Measurements from ENCODE around the gene POLR3F. TPM values are rescaled to one million over a fixed set of nuclear protein-coding genes. Genes with fewer than 3 reads are reported as not detected.

Gene POLR3F
- total and polyA plus RNA-seq, 9 of the 15 experiments (the other 6 are each of a cell fraction or from before 2014, with no cell fraction given), result 7.0 to 15.0 (median 9.6) TPM

DNA sequence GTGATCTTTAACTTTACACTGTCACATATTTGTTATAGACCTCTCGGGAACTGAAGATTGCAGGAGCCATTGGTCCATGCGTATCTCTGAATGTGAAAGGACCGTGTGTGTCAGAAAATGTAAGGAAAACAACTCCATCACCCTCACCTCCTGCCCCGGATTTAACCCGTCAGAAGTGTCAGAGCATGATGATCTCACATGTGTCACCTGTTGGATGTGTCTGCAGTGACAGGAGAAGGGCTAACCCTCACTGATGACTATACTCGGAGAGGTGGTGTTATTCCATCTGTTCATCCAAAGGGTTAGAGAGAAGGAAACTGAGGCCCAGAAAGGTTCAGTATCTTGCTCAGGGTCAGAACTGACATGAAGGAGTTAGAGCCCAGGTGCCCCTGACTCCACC, 65.4 kb downstream of the POLR3F start (continued):
- TF ChIP-seq JUND (IDR thresholded peaks at IDR 0.05; ENCODE audit: borderline replicate concordance, low read depth, low read length), result no peak
- no peak for TF ChIP-seq JUND (tag; IDR thresholded peaks at IDR 0.05; ENCODE audit: borderline replicate concordance, low read depth, low read length)
- TF ChIP-seq RFX1 (IDR thresholded peaks at IDR 0.05), result no peak
- TF ChIP-seq SMARCB1 (IDR thresholded peaks at IDR 0.05; ENCODE audit: insufficient read length, low read depth), result no peak
- TF ChIP-seq ZNF780A (CRISPR knock-in tag; IDR thresholded peaks at IDR 0.05), result no peak
- TF ChIP-seq OTX1 (CRISPR knock-in tag; IDR thresholded peaks at IDR 0.05), result no peak

DNA sequence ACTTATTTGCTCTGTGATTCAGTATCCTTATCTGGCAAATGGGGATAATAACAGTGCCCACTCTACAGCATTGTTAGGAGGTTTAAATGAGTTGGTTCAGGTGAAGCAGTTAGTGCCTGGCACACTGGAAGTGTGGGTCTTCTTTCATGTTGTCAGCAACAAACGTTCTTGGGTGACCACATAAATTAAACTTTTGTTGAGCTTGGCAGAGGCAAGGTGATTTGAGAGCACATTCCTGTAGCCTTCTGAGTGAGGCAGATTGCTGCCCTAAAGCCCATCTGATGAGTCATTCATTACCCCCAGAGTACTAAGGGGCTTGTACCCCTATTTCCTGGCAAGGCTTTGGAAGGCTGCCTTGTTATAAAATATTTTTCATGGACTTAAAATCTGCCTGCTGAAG, 66.3 kb downstream of the POLR3F start:
- Histone ChIP-seq H3K4me3 (no peak overlapping the region), H4K20me1 (replicated peaks; ENCODE audit: control insufficient read depth, insufficient read depth, low read length) (no peaks in the 10 kb centered on the region), H3K9me1 (ENCODE audit: control insufficient read depth, insufficient read depth, low read length) (no peaks in the 10 kb centered on the region), H3K27me3 (ENCODE audit: control insufficient read depth in 2 of 2, insufficient read depth in 2 of 2, low read length in 2 of 2) (no peaks in the 10 kb centered on the region), H3K27ac (ENCODE audit: extremely low read depth, low read depth, low read length) (no peak overlapping the region), H3K79me2 (ENCODE audit: control insufficient read depth, insufficient read depth, low read length) (no peaks in the 10 kb centered on the region), H3K9me3 (replicated peaks; ENCODE audit: control insufficient read depth, insufficient read depth, low read depth, low read length) (no peaks in the 10 kb centered on the region), H3K4me2 (ENCODE audit: insufficient read depth, low read length) (no peak overlapping the region), H3K4me1 (replicated peaks in 1 of 2; ENCODE audit: control insufficient read depth in 2 of 2, insufficient read depth in 2 of 2, low read length in 2 of 2) (no peaks in the 10 kb centered on the region), H2AFZ (ENCODE audit: low read depth, low read length) (no peak overlapping the region), H3K36me3 (ENCODE audit: control insufficient read depth, insufficient read depth, low read length) (peaks cover 66% of the 10 kb centered on the region), H3K9ac (ENCODE audit: insufficient read depth in 1 of 2, low read depth in 2 of 2, low read length in 2 of 2) (no peak overlapping the region)
- 0% methylated on average over 1 of the region's 1 CpG for WGBS (ENCODE audit: insufficient coverage, low coverage, missing lambda C conversion rate)
- no TSS peak for BruUV-seq (replicated peaks)
- ChIA-PET CTCF (ENCODE audit: low intra/inter-chr PET ratio) (no interaction called here), POLR2A (no interaction called here)
- DNase-seq (ENCODE audit: extremely low read depth in 1 of 4, low spot score in 3 of 4), result no peak
- no peak for FAIRE-seq
- in situ Hi-C loops (cut with MboI) (no loop called here), intact Hi-C loops (cut with micrococcal nuclease) (no loop called here)
- ATAC-seq, result no peak
- no peak for TF ChIP-seq STAT5A (IDR thresholded peaks at IDR 0.05; ENCODE audit: borderline replicate concordance, low read length)
- TF ChIP-seq NFXL1 (CRISPR knock-in tag; IDR thresholded peaks at IDR 0.05), result no peak
- no peak for TF ChIP-seq ZBTB7A (IDR thresholded peaks at IDR 0.05; ENCODE audit: borderline replicate concordance, control insufficient read depth, low read depth, low read length)
- TF ChIP-seq MIER1 (IDR thresholded peaks at IDR 0.05; ENCODE audit: low read depth), result no peak
- TF ChIP-seq NR2C1 (IDR thresholded peaks at IDR 0.05), result no peak
- no peak for TF ChIP-seq NR2C1 (tag; IDR thresholded peaks at IDR 0.05)
- TF ChIP-seq GATA2 (CRISPR knock-in tag; IDR thresholded peaks at IDR 0.05), result no peak
- TF ChIP-seq, protein P1, sequence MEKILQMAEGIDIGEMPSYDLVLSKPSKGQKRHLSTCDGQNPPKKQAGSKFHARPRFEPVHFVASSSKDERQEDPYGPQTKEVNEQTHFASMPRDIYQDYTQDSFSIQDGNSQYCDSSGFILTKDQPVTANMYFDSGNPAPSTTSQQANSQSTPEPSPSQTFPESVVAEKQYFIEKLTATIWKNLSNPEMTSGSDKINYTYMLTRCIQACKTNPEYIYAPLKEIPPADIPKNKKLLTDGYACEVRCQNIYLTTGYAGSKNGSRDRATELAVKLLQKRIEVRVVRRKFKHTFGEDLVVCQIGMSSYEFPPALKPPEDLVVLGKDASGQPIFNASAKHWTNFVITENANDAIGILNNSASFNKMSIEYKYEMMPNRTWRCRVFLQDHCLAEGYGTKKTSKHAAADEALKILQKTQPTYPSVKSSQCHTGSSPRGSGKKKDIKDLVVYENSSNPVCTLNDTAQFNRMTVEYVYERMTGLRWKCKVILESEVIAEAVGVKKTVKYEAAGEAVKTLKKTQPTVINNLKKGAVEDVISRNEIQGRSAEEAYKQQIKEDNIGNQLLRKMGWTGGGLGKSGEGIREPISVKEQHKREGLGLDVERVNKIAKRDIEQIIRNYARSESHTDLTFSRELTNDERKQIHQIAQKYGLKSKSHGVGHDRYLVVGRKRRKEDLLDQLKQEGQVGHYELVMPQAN (IDR thresholded peaks at IDR 0.05; ENCODE audit: borderline replicate concordance), result no peak
- no peak for TF ChIP-seq CHD2 (IDR thresholded peaks at IDR 0.05; ENCODE audit: low read depth, low read length)
- no peak for TF ChIP-seq SIX5 (IDR thresholded peaks at IDR 0.05; ENCODE audit: borderline replicate concordance in 1 of 2, insufficient read depth in 1 of 2, low read depth in 1 of 2, low read length in 2 of 2)
- no peak for TF ChIP-seq RCOR1 (IDR thresholded peaks at IDR 0.05; ENCODE audit: borderline replicate concordance in 1 of 2, low read depth in 2 of 2, low read length in 2 of 2)
- TF ChIP-seq CCNT2 (IDR thresholded peaks at IDR 0.05; ENCODE audit: borderline replicate concordance, extremely low read depth, insufficient read length, low read depth, low read length), result no peak
- no peak for TF ChIP-seq TAF9B (IDR thresholded peaks at IDR 0.05; ENCODE audit: partially characterized antibody)
- no peak for TF ChIP-seq CBX5 (IDR thresholded peaks at IDR 0.05; ENCODE audit: borderline replicate concordance, low read depth)
- TF ChIP-seq, protein P2, sequence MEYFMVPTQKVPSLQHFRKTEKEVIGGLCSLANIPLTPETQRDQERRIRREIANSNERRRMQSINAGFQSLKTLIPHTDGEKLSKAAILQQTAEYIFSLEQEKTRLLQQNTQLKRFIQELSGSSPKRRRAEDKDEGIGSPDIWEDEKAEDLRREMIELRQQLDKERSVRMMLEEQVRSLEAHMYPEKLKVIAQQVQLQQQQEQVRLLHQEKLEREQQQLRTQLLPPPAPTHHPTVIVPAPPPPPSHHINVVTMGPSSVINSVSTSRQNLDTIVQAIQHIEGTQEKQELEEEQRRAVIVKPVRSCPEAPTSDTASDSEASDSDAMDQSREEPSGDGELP (CRISPR knock-in tag; IDR thresholded peaks at IDR 0.05; ENCODE audit: borderline replicate concordance), result no peak
- TF ChIP-seq ELF2 (CRISPR knock-in tag; IDR thresholded peaks at IDR 0.05), result no peak
- no peak for TF ChIP-seq NFATC3 (IDR thresholded peaks at IDR 0.05)
